HFFc6 (cell line): Measurements from ENCODE around the gene OR10H5. TPM values are rescaled to one million over a fixed set of nuclear protein-coding genes. Genes with fewer than 3 reads are reported as not detected.
"Not testable (repeated sequence)": the region's sequence is repeated elsewhere in the genome, so short reads cannot be mapped to it uniquely, and the experiment has no call there.

Experiments
- DNase-seq: peaks from one replicate; pipeline ENCODE4 v3.0.0-alpha.2; 2018
- H3K27ac Mint-ChIP-seq: 2 replicates; pipeline ENCODE4 v1.8.0; 2020; ENCODE audit warnings: mild to moderate bottlenecking, mixed read lengths
- H3K27me3 Mint-ChIP-seq: 2 replicates; pipeline ENCODE4 v1.8.0; 2021; ENCODE audit warnings: mild to moderate bottlenecking, moderate library complexity, mixed read lengths; ENCODE audit not compliant: insufficient read depth
- H3K36me3 Mint-ChIP-seq: 2 replicates; pipeline ENCODE4 v1.8.0; 2021; ENCODE audit warnings: low read depth, mixed read lengths
- H3K4me1 Mint-ChIP-seq: 2 replicates; pipeline ENCODE4 v1.8.0; 2020; ENCODE audit warnings: low read depth, mixed read lengths
- H3K4me3 Mint-ChIP-seq: 2 replicates; pipeline ENCODE4 v1.8.0; 2020; ENCODE audit warnings: mild to moderate bottlenecking, moderate library complexity, mixed read lengths
- H3K9me3 Mint-ChIP-seq: 2 replicates; pipeline ENCODE4 v1.8.0; 2020; ENCODE audit warnings: mild to moderate bottlenecking, mixed read lengths
- CTCF ChIP-seq: fragments of 200-600 bp; sonication (generic); IDR thresholded peaks from 2 replicates; pipeline ENCODE4 v1.5.0; 2021; ENCODE audit warnings: antibody characterized with exemption, mild to moderate bottlenecking
- total RNA-seq, 6 experiments: library from RNA; stranded (reverse); fragmentation: NEBNext Ultra II Directional; extraction: Animal tissue kit (Norgen Biotek cat#: 25700); gene quantifications; 2 replicates in 1 of 6; 3 replicates in 5 of 6; pipeline ENCODE4 v1.2.3, GENCODE V29; 2021

Gene OR10H5
- total RNA-seq, 6 experiments from 2014 or later = not detected

- H3K9me3 Mint-ChIP-seq = peaks cover 50% of the 10 kb centered on the region
- H3K4me3 Mint-ChIP-seq = no peak overlapping the region
Measured at GRCh38 chr19:15779756-15780476, 7.5 kb upstream of the OR10H5 start.

GRCh38 chr19:15780610-15781418 lies 6.6 kb upstream of the OR10H5 start:
- no peak for DNase-seq
- peaks cover 41% of the 10 kb centered on the region for H3K9me3 Mint-ChIP-seq
- no peaks in the 10 kb centered on the region for H3K27me3 Mint-ChIP-seq
- H3K27ac Mint-ChIP-seq = no peak overlapping the region
- H3K36me3 Mint-ChIP-seq = no peaks in the 10 kb centered on the region
- no peak overlapping the region for H3K4me3 Mint-ChIP-seq
- no peaks in the 10 kb centered on the region for H3K4me1 Mint-ChIP-seq
- TF ChIP-seq CTCF = no peak

More at GRCh38 chr19:15779756-15780476, 7.5 kb upstream of the OR10H5 start:
- Mint-ChIP-seq H3K36me3 (no peaks in the 10 kb centered on the region), H3K4me1 (no peaks in the 10 kb centered on the region), H3K27me3 (no peaks in the 10 kb centered on the region), H3K27ac (no peak overlapping the region)
- no peak for DNase-seq
- no peak for TF ChIP-seq CTCF

- Mint-ChIP-seq H3K4me1 (no peaks in the 10 kb centered on the region), H3K9me3 (peaks cover 37% of the 10 kb centered on the region), H3K4me3 (no peak overlapping the region), H3K36me3 (no peaks in the 10 kb centered on the region), H3K27ac (no peak overlapping the region), H3K27me3 (no peaks in the 10 kb centered on the region)
- TF ChIP-seq CTCF = no peak
- DNase-seq = no peak
Measured at GRCh38 chr19:15781661-15782060, 5.8 kb upstream of the OR10H5 start.

- H3K27ac Mint-ChIP-seq = no peak overlapping the region
- no peaks in the 10 kb centered on the region for H3K36me3 Mint-ChIP-seq
- H3K9me3 Mint-ChIP-seq = peaks cover 39% of the 10 kb centered on the region
- no peaks in the 10 kb centered on the region for H3K27me3 Mint-ChIP-seq
- no peaks in the 10 kb centered on the region for H3K4me1 Mint-ChIP-seq
- no peak overlapping the region for H3K4me3 Mint-ChIP-seq
- DNase-seq = no peak
- no peak for TF ChIP-seq CTCF
Measured at GRCh38 chr19:15782211-15782610, 5.2 kb upstream of the OR10H5 start.

GRCh38 chr19:15782896-15783295 lies 4.6 kb upstream of the OR10H5 start:
- H3K36me3 Mint-ChIP-seq, H3K4me3 Mint-ChIP-seq, H3K27ac Mint-ChIP-seq, H3K4me1 Mint-ChIP-seq, H3K27me3 Mint-ChIP-seq, DNase-seq: not testable (repeated sequence)
- H3K9me3 Mint-ChIP-seq = peaks cover 38% of the 10 kb centered on the region
